HepG2 (cell line): ENCODE data around the gene HLA-DOA. TPM values are rescaled to one million over a fixed set of nuclear protein-coding genes. Genes with fewer than 3 reads are reported as not detected.
A peak's percentile ranks its signal among the peaks of the same experiment; 100 is the strongest.

ENCODE experiments used
- DMAP1 ChIP-seq: IDR thresholded peaks from 2 replicates; pipeline ENCODE4 v1.6.1; 2016
- DPF2 ChIP-seq: sonication (generic); formaldehyde crosslinking; IDR thresholded peaks from 2 replicates; pipeline ENCODE4 v1.4.0; 2020; ENCODE audit warnings: mild to moderate bottlenecking, low read depth, missing genetic modification reagents, borderline replicate concordance
- EED ChIP-seq: sonication (generic); formaldehyde crosslinking; IDR thresholded peaks from 2 replicates; pipeline ENCODE4 v1.5.0; 2020; ENCODE audit warnings: mild to moderate bottlenecking, missing genetic modification reagents
- FOXA3 ChIP-seq: IDR thresholded peaks from 2 replicates; pipeline ENCODE4 v1.6.1; 2016; ENCODE audit warnings: missing genetic modification reagents, missing compliant biosample characterization
- GPN1 ChIP-seq: sonication (generic); formaldehyde crosslinking; IDR thresholded peaks from 2 replicates; pipeline ENCODE4 v1.5.1; 2020; ENCODE audit warnings: missing genetic modification reagents, borderline replicate concordance
- HDAC6 ChIP-seq: fragments of 200-600 bp; sonication (generic); IDR thresholded peaks from 2 replicates; pipeline ENCODE4 v1.7.0; 2017; ENCODE audit warnings: mild to moderate bottlenecking, antibody characterized with exemption, low read length, low read depth
- ONECUT2 ChIP-seq: sonication (generic); formaldehyde crosslinking; IDR thresholded peaks from 2 replicates; pipeline ENCODE4 v1.4.0; 2020; ENCODE audit warnings: missing genetic modification reagents
- PAWR ChIP-seq: sonication (generic); formaldehyde crosslinking; IDR thresholded peaks from 2 replicates; pipeline ENCODE4 v1.4.0; 2020; ENCODE audit warnings: missing genetic modification reagents, mild to moderate bottlenecking, borderline replicate concordance
- PRPF4 ChIP-seq: fragments of 200-400 bp; formaldehyde crosslinking; IDR thresholded peaks from 2 replicates; pipeline ENCODE4 v1.6.1; 2016; ENCODE audit warnings: low read length, low read depth; ENCODE audit not compliant: poor library complexity, severe bottlenecking
- TEF ChIP-seq: sonication (generic); formaldehyde crosslinking; IDR thresholded peaks from 2 replicates; pipeline ENCODE4 v1.5.0; 2020; ENCODE audit warnings: missing genetic modification reagents
- ZFAT ChIP-seq: sonication (generic); formaldehyde crosslinking; conservative IDR thresholded peaks from 2 replicates; pipeline ENCODE4 v1.8.1; 2023; ENCODE audit warnings: missing genetic modification reagents, inconsistent platforms
- ZFP36 ChIP-seq: fragments of 150-350 bp; IDR thresholded peaks from 2 replicates; pipeline ENCODE4 v1.6.1; 2018; ENCODE audit warnings: borderline replicate concordance, low read length, low read depth; ENCODE audit not compliant: partially characterized antibody
- ZFP62 ChIP-seq: sonication (generic); formaldehyde crosslinking; IDR thresholded peaks from 2 replicates; pipeline ENCODE4 v1.4.0; 2020; ENCODE audit warnings: missing genetic modification reagents
- ZFP90 ChIP-seq: sonication (generic); formaldehyde crosslinking; IDR thresholded peaks from 2 replicates; pipeline ENCODE4 v1.8.0; 2022; ENCODE audit warnings: missing genetic modification reagents, mild to moderate bottlenecking, inconsistent platforms, borderline replicate concordance
- ZNF17 ChIP-seq: sonication (generic); formaldehyde crosslinking; IDR thresholded peaks from 2 replicates; pipeline ENCODE4 v1.5.0; 2020; ENCODE audit warnings: mild to moderate bottlenecking, missing genetic modification reagents
- ZNF549 ChIP-seq: sonication (generic); formaldehyde crosslinking; IDR thresholded peaks from 2 replicates; pipeline ENCODE4 v1.5.0; 2020; ENCODE audit warnings: missing genetic modification reagents
- ZNF558 ChIP-seq: sonication (generic); formaldehyde crosslinking; IDR thresholded peaks from 2 replicates; pipeline ENCODE4 v1.9.0; 2022; ENCODE audit warnings: mild to moderate bottlenecking, missing genetic modification reagents, borderline replicate concordance
- ZNF564 ChIP-seq: sonication (generic); formaldehyde crosslinking; IDR thresholded peaks from 2 replicates; pipeline ENCODE4 v1.8.1; 2023; ENCODE audit warnings: mild to moderate bottlenecking, missing genetic modification reagents
- ZNF609 ChIP-seq: sonication (generic); formaldehyde crosslinking; IDR thresholded peaks from 2 replicates; pipeline ENCODE4 v1.4.0; 2020; ENCODE audit warnings: mild to moderate bottlenecking, missing genetic modification reagents, borderline replicate concordance
- ZNF776 ChIP-seq: sonication (generic); formaldehyde crosslinking; IDR thresholded peaks from 2 replicates; pipeline ENCODE4 v1.4.0; 2020; ENCODE audit warnings: mild to moderate bottlenecking, missing genetic modification reagents
- ZNF788 ChIP-seq: sonication (generic); formaldehyde crosslinking; IDR thresholded peaks from 2 replicates; pipeline ENCODE4 v1.5.0; 2020; ENCODE audit warnings: mild to moderate bottlenecking, missing genetic modification reagents, borderline replicate concordance
- ZNF792 ChIP-seq: IDR thresholded peaks from 2 replicates; pipeline ENCODE4 v1.6.1; 2016
- ZSCAN31 ChIP-seq: sonication (generic); formaldehyde crosslinking; IDR thresholded peaks from 2 replicates; pipeline ENCODE4 v1.5.0; 2020; ENCODE audit warnings: low read depth, mild to moderate bottlenecking, missing genetic modification reagents
- ZUFSP ChIP-seq: sonication (generic); formaldehyde crosslinking; IDR thresholded peaks from 2 replicates; pipeline ENCODE4 v1.9.0; 2021; ENCODE audit warnings: missing genetic modification reagents, mild to moderate bottlenecking, borderline replicate concordance
- polyA plus RNA-seq, 8 experiments: library from polyadenylated mRNA; depleted of rRNA in 3 of 8; stranded (reverse) in 7 of 8; unstranded in 1 of 8; fragments of >200 nt; fragmentation: Illumina TruSeq in 4 of 8; extraction: Trizol in 4 of 8; gene quantifications; 2 replicates each; pipeline versions ENCODE4 v1.2.1 to v1.2.3, GENCODE V29; 2011 to 2016; ENCODE audit warnings: low read depth in 4 of 8, missing spikeins in 1 of 8, mixed read lengths in 1 of 8; ENCODE audit not compliant: insufficient read depth in 1 of 8
- total RNA-seq, 5 experiments: library from RNA; depleted of rRNA; stranded (reverse); fragments of >200 nt; fragmentation: Illumina TruSeq; extraction: Trizol; gene quantifications; 2 replicates each; pipeline ENCODE4 v1.2.3, GENCODE V29; 2016; ENCODE audit warnings: low read depth in 1 of 5

The HLA-DOA gene
- total and polyA plus RNA-seq, 2 of the 13 experiments (the other 11 are each of a cell fraction or from before 2014, with no cell fraction given), result 0.03 to 0.09 TPM

- TF ChIP-seq TEF (no peak; the same call in 1 of the 2 replicates), ZNF609 (CRISPR knock-in tag) (no peak; the same call in 1 of the 2 replicates), ZFP90 (CRISPR knock-in tag) (peak; percentile 87), ZNF549 (CRISPR knock-in tag) (no peak; the same call in 1 of the 2 replicates), ZUFSP (CRISPR knock-in tag) (no peak), ZNF776 (CRISPR knock-in tag) (no peak; the same call in 1 of the 2 replicates), ZNF564 (CRISPR knock-in tag) (no peak), ZFP62 (CRISPR knock-in tag) (no peak), FOXA3 (CRISPR knock-in tag) (no peak), ZNF792 (CRISPR knock-in tag) (peak; percentile 95), GPN1 (CRISPR knock-in tag) (no peak), PAWR (peak; percentile 6; the same call in 1 of the 2 replicates), EED (CRISPR knock-in tag) (no peak), ZSCAN31 (CRISPR knock-in tag) (0 out of 2 replicates have a peak, but pooled peaks have one; percentile 24), DPF2 (CRISPR knock-in tag) (no peak), ONECUT2 (CRISPR knock-in tag) (peak; percentile 3; the same call in 1 of the 2 replicates), ZNF17 (CRISPR knock-in tag) (no peak), PRPF4 (peak; percentile 94), ZNF788 (CRISPR knock-in tag) (peak; percentile 5; the same call in 1 of the 2 replicates), HDAC6 (no peak), ZFP36 (peak; percentile 11), ZNF558 (CRISPR knock-in tag) (peak; percentile 94), ZFAT (CRISPR knock-in tag) (no peak; the same call in 1 of the 2 replicates), DMAP1 (CRISPR knock-in tag) (peak; percentile 46; the same call in 1 of the 2 replicates)
Observed at GRCh38 chr6:32971581-32972352, 37.6 kb downstream of the HLA-DOA start (continued).
